ENCODE results near the gene NR2F1.

- TF ChIP-seq POLR2AphosphoS5 (IDR thresholded peaks at IDR 0.05; ENCODE audit: borderline replicate concordance, low read depth, low read length): no peak
- no peak for TF ChIP-seq EZH2 (IDR thresholded peaks at IDR 0.05)
Measured at GRCh38 chr5:93582167-93582462, 907 bp upstream of the NR2F1 start.
